Measurements from ENCODE around the gene FRG1.
"Not testable (repeated sequence)": the region's sequence is repeated elsewhere in the genome, so short reads cannot be mapped to it uniquely, and the experiment has no call there.

FRG1 gene

DNA sequence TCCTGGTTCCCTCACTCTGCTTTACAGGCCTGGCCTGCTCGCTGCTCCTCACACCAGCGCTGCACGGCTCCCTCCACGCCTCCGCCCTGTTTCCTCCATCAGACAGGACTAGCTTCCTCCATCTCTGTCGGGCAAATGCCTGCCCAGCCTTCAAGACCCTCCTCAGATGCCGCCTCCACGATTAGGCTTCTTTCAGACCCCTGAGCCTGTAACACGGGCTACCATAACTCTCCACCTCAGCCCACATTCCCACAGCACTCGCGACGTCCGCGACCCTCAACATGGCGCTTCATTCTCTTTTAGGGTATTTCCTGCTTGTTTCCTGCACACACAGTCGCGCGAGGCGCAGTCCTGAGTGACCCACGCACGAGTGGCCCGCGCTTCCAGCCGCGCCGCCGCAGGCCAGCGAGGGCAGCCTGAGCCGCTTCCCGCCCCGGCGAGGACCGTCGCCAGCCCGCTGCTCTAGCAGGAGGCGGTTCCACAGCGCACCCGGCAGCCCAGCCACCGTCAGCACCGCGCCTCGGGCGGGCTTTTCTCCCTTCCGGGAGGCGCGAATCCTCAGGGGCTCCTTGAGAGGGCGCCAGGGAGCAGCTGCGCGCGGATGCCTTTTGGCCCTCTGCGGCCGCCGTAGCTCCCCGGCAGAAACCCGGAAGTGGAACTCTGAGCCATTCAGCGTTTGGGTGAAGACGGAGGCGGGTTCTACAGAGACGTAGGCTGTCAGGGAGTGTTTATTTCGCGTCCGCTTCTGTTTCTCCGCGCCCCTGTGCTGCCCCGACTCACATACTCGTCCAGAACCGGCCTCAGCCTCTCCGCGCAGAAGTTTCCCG lies at the start of gene FRG1:
TSS of gene FRG1 (plus strand) at position 695 of the 827 bp plus-strand sequence. CDS start 138 bp downstream, outside the sequence.
- peak; percentile 98 for DNase-seq (ENCODE audit: low read depth)

GRCh38 chr4:189897667-189898066 lies 43.0 kb upstream of the FRG1 start:
- DNase-seq (ENCODE audit: low read depth), result no peak

GRCh38 chr4:189899481-189900015 lies 41.1 kb upstream of the FRG1 start:
- not testable (repeated sequence) for DNase-seq (ENCODE audit: low read depth)

- DNase-seq (ENCODE audit: low read depth), result peak; percentile 11
Observed at GRCh38 chr4:189904420-189905027, 36.1 kb upstream of the FRG1 start.

GRCh38 chr4:189912170-189912569 lies 28.5 kb upstream of the FRG1 start:
- DNase-seq (ENCODE audit: low read depth), result no peak

- DNase-seq (ENCODE audit: low read depth), result no peak
Observed at GRCh38 chr4:189917161-189917891, 23.3 kb upstream of the FRG1 start.

DNA sequence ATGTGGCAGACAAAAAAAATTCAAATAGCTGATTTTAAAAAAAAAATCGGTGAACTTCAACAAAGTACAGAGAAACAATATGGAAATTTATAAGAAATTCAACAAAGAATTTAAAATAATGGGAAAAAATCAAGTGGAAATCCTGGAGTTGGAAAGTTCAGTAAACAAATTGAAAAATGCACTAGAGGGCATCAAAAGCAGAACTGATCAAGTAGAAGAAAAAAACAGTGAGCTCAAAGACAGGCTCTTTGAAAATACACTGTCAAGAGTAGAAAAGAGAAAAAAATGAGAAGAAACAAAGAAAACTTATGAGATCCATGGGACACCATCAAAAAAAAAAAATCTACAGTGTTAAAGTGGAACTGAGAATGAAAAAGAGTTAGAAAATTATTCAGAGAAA lies 19.6 kb upstream of the FRG1 start:
- DNase-seq (ENCODE audit: low read depth), result no peak

DNA sequence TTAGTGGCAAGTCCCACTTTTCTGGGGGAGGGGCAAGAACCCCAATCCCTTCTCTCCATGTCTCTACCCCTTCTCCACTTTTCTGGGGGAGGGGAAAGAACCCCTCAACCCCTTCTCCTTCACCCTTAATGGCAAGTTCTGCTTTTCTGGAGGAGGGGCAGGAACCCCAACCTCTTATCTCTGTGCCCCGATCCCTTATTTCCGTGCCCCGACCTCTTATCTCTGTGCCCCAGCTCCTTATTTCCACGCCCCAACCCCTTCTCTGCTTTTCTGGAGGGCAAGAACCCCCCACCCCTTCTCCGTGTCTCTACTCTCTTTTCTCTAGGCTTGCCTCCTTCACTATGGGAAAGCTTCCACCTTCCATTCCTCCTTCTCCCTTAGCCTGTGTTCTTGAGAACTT lies 13.9 kb upstream of the FRG1 start:
- not testable (repeated sequence) for DNase-seq (ENCODE audit: low read depth)

- DNase-seq (ENCODE audit: low read depth), result no peak
Observed at GRCh38 chr4:189941005-189941450, 356 bp downstream of the FRG1 start.

DNA sequence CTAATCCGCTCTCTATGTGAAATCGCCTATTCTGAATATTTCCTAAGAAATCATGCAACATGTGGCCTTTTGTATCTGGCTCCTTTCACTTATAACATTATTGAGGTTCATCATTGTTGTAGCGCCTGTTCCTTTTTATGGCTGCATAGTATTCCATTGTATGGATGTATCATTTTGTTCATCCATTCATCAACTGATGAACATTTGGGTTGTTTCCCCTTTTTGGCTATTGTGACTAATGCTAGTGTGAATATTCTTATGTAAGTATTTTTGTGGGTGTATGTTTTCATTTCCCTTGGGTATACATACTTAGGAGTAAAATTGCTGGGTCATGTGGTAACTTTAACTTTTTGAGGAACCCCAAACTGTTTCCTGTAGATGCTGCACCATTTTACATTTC lies 1.7 kb downstream of the FRG1 start:
- not testable (repeated sequence) for DNase-seq (ENCODE audit: low read depth)

DNA sequence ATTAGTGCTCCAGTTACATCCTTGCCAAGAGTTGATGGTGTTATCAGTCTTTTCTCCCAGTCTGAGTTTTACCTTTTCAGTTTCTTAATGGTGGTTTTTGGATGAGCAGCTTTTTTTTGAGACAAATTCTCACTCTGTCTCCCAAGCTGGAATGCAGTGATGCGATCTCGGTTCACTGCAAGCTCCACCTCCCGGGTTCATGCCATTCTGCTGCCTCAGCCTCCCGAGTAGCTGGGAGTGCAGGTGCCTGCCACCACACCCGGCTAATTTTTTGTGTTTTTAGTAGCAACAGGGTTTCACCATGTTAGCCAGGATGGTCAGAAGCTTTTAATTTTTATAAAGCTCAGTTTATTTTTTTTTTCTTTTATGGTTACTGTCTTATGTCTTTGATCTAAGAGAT lies 3.4 kb downstream of the FRG1 start:
- DNase-seq (ENCODE audit: low read depth), result not testable (repeated sequence)

- DNase-seq (ENCODE audit: low read depth), result not testable (repeated sequence)
Observed at GRCh38 chr4:189946906-189947305, 6.2 kb downstream of the FRG1 start.

DNA sequence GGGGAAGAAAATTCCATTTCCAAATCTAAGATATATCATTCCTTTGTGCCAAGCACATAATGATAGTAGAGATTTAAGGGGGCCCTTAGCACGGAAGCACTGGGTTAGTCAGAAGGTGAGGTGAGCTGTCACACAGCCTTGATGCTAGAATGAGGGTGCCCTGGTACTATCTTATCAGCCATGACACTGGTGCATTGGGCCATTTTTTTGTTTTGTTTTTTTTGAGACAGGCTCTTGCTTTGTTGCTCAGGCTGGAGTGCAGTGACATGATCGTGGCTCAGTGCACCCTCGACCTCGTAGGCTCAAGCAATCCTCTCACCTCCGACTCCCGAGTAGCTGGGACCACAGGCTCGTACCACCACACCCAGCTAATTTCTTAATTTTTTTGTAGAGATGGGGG lies 7.8 kb downstream of the FRG1 start:
- DNase-seq (ENCODE audit: low read depth), result not testable (repeated sequence)

- DNase-seq (ENCODE audit: low read depth), result not testable (repeated sequence)
Observed at GRCh38 chr4:189969291-189969690, 28.6 kb downstream of the FRG1 start.

DNA sequence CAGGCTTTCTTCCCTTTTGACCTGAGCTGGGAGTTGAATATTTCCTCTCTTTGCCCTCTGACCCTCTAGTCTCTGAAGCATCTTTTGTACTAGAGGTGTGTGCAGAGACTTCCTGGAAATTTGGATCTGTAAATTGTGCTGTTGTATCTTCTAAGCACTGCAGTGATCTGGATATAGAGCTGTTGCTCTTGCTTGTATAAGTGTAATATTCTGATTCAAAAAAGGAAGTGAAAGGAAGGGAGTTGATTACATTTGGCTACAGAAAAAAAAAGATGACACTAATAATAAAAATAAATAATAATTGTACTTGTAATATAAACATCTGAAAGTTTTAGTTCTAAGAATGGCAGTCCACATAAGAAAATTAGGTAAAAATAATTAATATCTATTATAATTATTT lies 33.0 kb downstream of the FRG1 start:
- no peak for DNase-seq (ENCODE audit: low read depth)

DNA sequence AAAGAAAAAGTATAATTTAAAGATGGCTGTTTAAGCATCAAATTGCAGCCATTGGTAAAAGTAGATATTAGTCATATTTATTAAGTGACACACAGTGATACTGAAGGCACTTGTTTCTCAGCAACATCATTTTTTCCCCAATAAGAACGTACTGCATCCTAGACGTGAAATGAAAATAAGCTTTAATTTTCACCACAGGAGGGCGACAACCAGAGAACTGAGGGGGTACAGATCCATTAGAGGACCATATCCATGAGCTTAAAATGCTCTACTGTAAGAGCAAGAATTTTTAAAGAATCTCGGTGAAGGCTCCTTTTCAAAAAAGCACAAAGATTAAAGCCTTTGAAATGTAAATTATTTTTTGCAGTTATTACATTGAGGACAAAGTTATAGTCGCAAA lies 33.4 kb downstream of the FRG1 start:
- DNase-seq (ENCODE audit: low read depth), result no peak

- DNase-seq (ENCODE audit: low read depth), result no peak
Observed at GRCh38 chr4:189979196-189980047, 38.8 kb downstream of the FRG1 start.

- not testable (repeated sequence) for DNase-seq (ENCODE audit: low read depth)
Observed at GRCh38 chr4:189980292-189980691, 39.6 kb downstream of the FRG1 start.

GRCh38 chr4:189981970-189982369 lies 41.3 kb downstream of the FRG1 start:
- no peak for DNase-seq (ENCODE audit: low read depth)

- DNase-seq (ENCODE audit: low read depth), result not testable (repeated sequence)
Observed at GRCh38 chr4:189983916-189984526, 43.3 kb downstream of the FRG1 start.

DNA sequence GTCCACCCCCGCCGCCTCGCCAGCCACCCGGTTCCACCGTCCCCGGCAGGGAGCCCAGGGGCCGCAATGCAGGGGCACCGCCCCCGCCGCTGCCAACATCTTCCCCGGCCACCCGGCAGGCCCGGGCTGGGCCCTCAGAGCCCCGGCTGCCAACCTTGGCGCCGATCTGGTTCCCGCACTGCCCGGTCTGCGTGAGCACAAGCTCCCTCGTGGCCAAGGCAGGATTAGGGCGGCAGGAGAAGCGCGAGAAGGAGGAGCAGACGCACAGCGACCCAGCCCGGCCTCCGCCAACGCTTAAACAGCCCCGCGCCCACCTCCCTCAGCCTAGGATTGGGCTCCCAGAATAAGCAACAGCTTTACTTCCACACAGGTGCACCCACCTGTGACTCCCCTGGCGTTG lies 44.0 kb downstream of the FRG1 start:
- not testable (repeated sequence) for DNase-seq (ENCODE audit: low read depth)

All from activated T-cell treated with anti-CD3 and anti-CD28 coated beads for 1 hour (primary cell).